ENCODE data around the gene PLEKHG3.

- TF ChIP-seq POLR2A (IDR thresholded peaks at IDR 0.05) (no peak), CTCF (IDR thresholded peaks at IDR 0.05) (no peak), EP300 (IDR thresholded peaks at IDR 0.05) (no peak)
These were observed 30.8 kb downstream of the PLEKHG3 start for GRCh38 chr14:64734990-64735389.
